Measurements from ENCODE around the gene PYGO1.
A peak's percentile ranks its signal among the peaks of the same experiment; 100 is the strongest.

PYGO1 gene

DNA sequence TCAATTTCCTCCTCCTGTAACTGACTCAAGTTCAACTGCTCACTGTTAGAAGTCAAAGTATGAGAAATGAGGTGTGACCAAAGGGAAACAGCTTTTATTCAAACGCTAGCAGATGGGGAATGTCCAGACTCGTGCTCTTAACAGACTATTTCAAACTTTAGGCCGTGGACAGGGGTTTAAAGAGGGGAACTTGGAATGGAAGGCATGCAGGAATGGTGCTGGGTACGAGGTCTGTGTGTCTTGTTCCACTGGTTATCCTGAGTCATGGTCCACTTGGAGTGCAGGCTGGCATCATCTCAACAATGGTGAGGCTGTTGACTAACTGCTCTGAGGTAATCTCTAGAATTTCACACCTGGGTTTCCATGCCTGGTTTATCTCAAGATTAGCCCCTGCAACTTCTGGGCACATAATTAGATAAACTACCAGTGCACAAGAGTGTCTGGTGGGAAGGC lies 57.3 kb downstream of the PYGO1 start:
- Histone ChIP-seq H3K9me3 (replicated peaks in 1 of 2; ENCODE audit: control insufficient read depth in 2 of 2, insufficient read depth in 1 of 2, low read depth in 1 of 2, low read length in 2 of 2) (peaks cover 3 to 4% of the 10 kb centered on the region in 2 donors), H3K4me3 (ENCODE audit: low read length in 2 of 2) (no peak overlapping the region), H2BK5ac (ENCODE audit: low read length) (no peak overlapping the region), H2AFZ (ENCODE audit: low read length) (no peak overlapping the region), H3K4ac (ENCODE audit: low read length) (no peak overlapping the region), H3K9ac (ENCODE audit: low read depth, low read length, poor library complexity) (no peak overlapping the region), H3K4me2 (ENCODE audit: insufficient read depth, low read length, poor library complexity, severe bottlenecking) (no peak overlapping the region), H2BK12ac (ENCODE audit: low read length) (no peak overlapping the region), H2BK120ac (ENCODE audit: low read depth, low read length) (no peak overlapping the region), H3K4me1 (ENCODE audit: control insufficient read depth in 2 of 2, insufficient read depth in 1 of 2, low read depth in 1 of 2, low read length in 2 of 2) (no peaks in the 10 kb centered on the region), H4K8ac (ENCODE audit: low read depth, low read length) (no peak overlapping the region), H4K91ac (ENCODE audit: low read depth, low read length, poor library complexity) (no peak overlapping the region), H3K27me3 (ENCODE audit: control insufficient read depth in 3 of 3, insufficient read depth in 3 of 3, low read depth in 1 of 3, low read length in 3 of 3) (no peaks in the 10 kb centered on the region), H3K23ac (ENCODE audit: low read depth, low read length, poor library complexity) (no peak overlapping the region), H3K18ac (ENCODE audit: low read length) (no peak overlapping the region), H3K27ac (replicated peaks; ENCODE audit: low read length) (no peak overlapping the region), H3K14ac (ENCODE audit: low read length) (no peak overlapping the region), H3K36me3 (replicated peaks in 1 of 2; ENCODE audit: control insufficient read depth in 2 of 2, insufficient read depth in 2 of 2, low read length in 2 of 2) (no peaks in the 10 kb centered on the region), H3K79me1 (ENCODE audit: low read depth, low read length) (peaks cover 1% of the 10 kb centered on the region), H2AK5ac (ENCODE audit: low read depth, low read length) (no peak overlapping the region), H2BK15ac (ENCODE audit: low read length) (no peak overlapping the region)
- DNase-seq (ENCODE audit: low spot score) = no peak
- WGBS, 2 donors (ENCODE audit: extremely low coverage in 2 of 2, insufficient read length in 2 of 2, insufficient replicate concordance in 1 of 2) = no CpG with 5 or more reads among the region's 4 CpGs

DNA sequence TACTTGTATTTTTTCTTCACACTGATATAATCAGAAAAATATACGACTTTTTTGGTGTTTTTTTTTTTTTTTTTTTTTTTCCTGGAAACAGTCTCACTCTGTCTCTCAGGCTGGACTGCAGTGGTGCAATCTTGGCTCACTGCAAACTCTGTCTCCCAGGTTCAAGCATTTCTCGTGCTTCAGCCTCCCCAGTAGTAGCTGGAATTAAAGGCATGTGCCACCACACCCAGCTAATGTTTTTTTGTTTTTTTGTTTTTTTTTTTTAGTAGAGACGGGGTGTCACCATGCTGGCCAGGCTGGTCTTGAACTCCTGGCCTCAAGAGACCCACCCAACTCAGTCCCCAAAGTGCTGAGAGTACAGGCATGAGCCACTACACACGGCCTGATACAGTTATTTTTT lies 59.3 kb downstream of the PYGO1 start:
- H3K23ac ChIP-seq (ENCODE audit: low read depth, low read length, poor library complexity) = no peak overlapping the region
- no peak for DNase-seq (ENCODE audit: low spot score)
- H3K27me3 ChIP-seq (ENCODE audit: control insufficient read depth in 3 of 3, insufficient read depth in 3 of 3, low read depth in 1 of 3, low read length in 3 of 3) = no peaks in the 10 kb centered on the region
- no peak overlapping the region for H3K4me3 ChIP-seq (ENCODE audit: low read length in 2 of 2)
- H2BK5ac ChIP-seq (ENCODE audit: low read length) = no peak overlapping the region
- H2BK120ac ChIP-seq (ENCODE audit: low read depth, low read length) = no peak overlapping the region
- no CpG with 5 or more reads among the region's 4 CpGs for WGBS, 2 donors (ENCODE audit: extremely low coverage in 2 of 2, insufficient read length in 2 of 2, insufficient replicate concordance in 1 of 2)
- peaks cover 1% of the 10 kb centered on the region for H3K79me1 ChIP-seq (ENCODE audit: low read depth, low read length)
- no peak overlapping the region for H2AK5ac ChIP-seq (ENCODE audit: low read depth, low read length)
- H2BK12ac ChIP-seq (ENCODE audit: low read length) = no peak overlapping the region
- no peak overlapping the region for H3K14ac ChIP-seq (ENCODE audit: low read length)
- no peak overlapping the region for H3K9ac ChIP-seq (ENCODE audit: low read depth, low read length, poor library complexity)
- H4K91ac ChIP-seq (ENCODE audit: low read depth, low read length, poor library complexity) = no peak overlapping the region
- H3K9me3 ChIP-seq (replicated peaks in 1 of 2; ENCODE audit: control insufficient read depth in 2 of 2, insufficient read depth in 1 of 2, low read depth in 1 of 2, low read length in 2 of 2) = peaks cover 3 to 13% of the 10 kb centered on the region in 2 donors
- H3K4ac ChIP-seq (ENCODE audit: low read length) = no peak overlapping the region
- H3K4me1 ChIP-seq (ENCODE audit: control insufficient read depth in 2 of 2, insufficient read depth in 1 of 2, low read depth in 1 of 2, low read length in 2 of 2) = no peaks in the 10 kb centered on the region
- no peak overlapping the region for H2AFZ ChIP-seq (ENCODE audit: low read length)
- H3K27ac ChIP-seq (replicated peaks; ENCODE audit: low read length) = no peak overlapping the region
- H2BK15ac ChIP-seq (ENCODE audit: low read length) = no peak overlapping the region
- no peak overlapping the region for H3K4me2 ChIP-seq (ENCODE audit: insufficient read depth, low read length, poor library complexity, severe bottlenecking)
- no peaks in the 10 kb centered on the region for H3K36me3 ChIP-seq (replicated peaks in 1 of 2; ENCODE audit: control insufficient read depth in 2 of 2, insufficient read depth in 2 of 2, low read length in 2 of 2)
- H4K8ac ChIP-seq (ENCODE audit: low read depth, low read length) = no peak overlapping the region
- no peak overlapping the region for H3K18ac ChIP-seq (ENCODE audit: low read length)

DNA sequence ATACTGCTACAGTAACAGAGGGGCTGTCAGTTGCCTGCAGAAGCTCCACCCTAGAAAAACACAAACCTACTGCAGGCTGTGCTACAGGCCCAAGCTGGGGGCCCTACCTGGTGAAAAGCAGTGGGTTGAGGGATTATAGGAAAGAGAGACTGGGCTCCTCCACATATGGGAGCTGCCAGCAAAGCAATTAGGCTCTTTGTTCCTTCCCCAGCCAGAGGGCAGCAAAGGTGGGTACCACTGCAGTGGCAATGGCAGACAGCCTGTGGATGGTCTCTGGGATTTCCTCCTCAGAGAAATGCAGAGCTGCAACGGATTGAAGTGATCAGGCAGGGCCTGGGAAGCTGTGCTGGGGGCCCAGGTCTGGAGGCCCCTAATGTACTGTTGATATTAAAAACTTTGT lies 61.0 kb downstream of the PYGO1 start:
- Histone ChIP-seq H3K4me2 (ENCODE audit: insufficient read depth, low read length, poor library complexity, severe bottlenecking) (no peak overlapping the region), H3K4ac (ENCODE audit: low read length) (no peak overlapping the region), H2BK12ac (ENCODE audit: low read length) (no peak overlapping the region), H3K4me3 (ENCODE audit: low read length in 2 of 2) (no peak overlapping the region), H3K9me3 (replicated peaks in 1 of 2; ENCODE audit: control insufficient read depth in 2 of 2, insufficient read depth in 1 of 2, low read depth in 1 of 2, low read length in 2 of 2) (peaks cover 3 to 19% of the 10 kb centered on the region in 2 donors), H3K79me1 (ENCODE audit: low read depth, low read length) (peaks cover 1% of the 10 kb centered on the region), H2BK15ac (ENCODE audit: low read length) (no peak overlapping the region), H4K91ac (ENCODE audit: low read depth, low read length, poor library complexity) (no peak overlapping the region), H2AK5ac (ENCODE audit: low read depth, low read length) (peak overlapping the region; percentile 46), H3K4me1 (ENCODE audit: control insufficient read depth in 2 of 2, insufficient read depth in 1 of 2, low read depth in 1 of 2, low read length in 2 of 2) (no peaks in the 10 kb centered on the region), H3K27ac (replicated peaks; ENCODE audit: low read length) (no peak overlapping the region), H2BK120ac (ENCODE audit: low read depth, low read length) (no peak overlapping the region), H3K36me3 (replicated peaks in 1 of 2; ENCODE audit: control insufficient read depth in 2 of 2, insufficient read depth in 2 of 2, low read length in 2 of 2) (no peaks in the 10 kb centered on the region), H3K23ac (ENCODE audit: low read depth, low read length, poor library complexity) (no peak overlapping the region), H2AFZ (ENCODE audit: low read length) (peak overlapping the region; percentile 82), H3K27me3 (ENCODE audit: control insufficient read depth in 3 of 3, insufficient read depth in 3 of 3, low read depth in 1 of 3, low read length in 3 of 3) (no peaks in the 10 kb centered on the region), H3K9ac (ENCODE audit: low read depth, low read length, poor library complexity) (no peak overlapping the region), H4K8ac (ENCODE audit: low read depth, low read length) (no peak overlapping the region), H3K18ac (ENCODE audit: low read length) (peak overlapping the region; percentile 70), H3K14ac (ENCODE audit: low read length) (no peak overlapping the region), H2BK5ac (ENCODE audit: low read length) (no peak overlapping the region)
- no peak for DNase-seq (ENCODE audit: low spot score)
- WGBS, 2 donors (ENCODE audit: extremely low coverage in 2 of 2, insufficient read length in 2 of 2, insufficient replicate concordance in 1 of 2) = no CpG with 5 or more reads among the region's 1 CpG

DNA sequence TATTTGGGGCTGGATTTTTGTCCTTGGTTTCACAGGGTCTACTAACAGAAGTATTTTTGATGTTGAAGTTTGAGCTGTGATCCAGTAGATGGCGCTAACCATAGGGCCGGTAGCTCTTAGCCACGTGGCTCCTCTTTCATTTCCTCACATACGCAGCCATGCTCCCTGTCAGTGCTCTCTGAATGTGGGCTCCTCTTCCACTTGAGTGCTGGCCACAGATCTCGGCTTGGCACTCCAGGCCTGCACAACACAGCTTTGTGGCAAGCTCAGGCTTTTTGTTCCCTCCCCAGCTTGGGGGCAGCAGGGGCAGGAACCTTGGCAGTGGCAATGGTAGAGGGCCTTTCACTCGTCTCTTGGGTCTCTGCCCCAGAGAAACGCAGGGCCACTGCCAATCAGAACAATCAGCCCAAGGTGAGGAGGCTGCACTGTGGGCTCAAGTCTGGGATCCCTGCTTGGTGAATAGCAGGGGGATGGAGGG lies 61.5 kb downstream of the PYGO1 start:
- Histone ChIP-seq H4K91ac (ENCODE audit: low read depth, low read length, poor library complexity) (no peak overlapping the region), H3K4me1 (ENCODE audit: control insufficient read depth in 2 of 2, insufficient read depth in 1 of 2, low read depth in 1 of 2, low read length in 2 of 2) (no peaks in the 10 kb centered on the region), H3K18ac (ENCODE audit: low read length) (peak overlapping the region; percentile 70), H3K9ac (ENCODE audit: low read depth, low read length, poor library complexity) (peak overlapping the region; percentile 30), H3K4me2 (ENCODE audit: insufficient read depth, low read length, poor library complexity, severe bottlenecking) (no peak overlapping the region), H2BK15ac (ENCODE audit: low read length) (peak overlapping the region; percentile 61), H3K4me3 (ENCODE audit: low read length in 2 of 2) (no peak overlapping the region), H4K8ac (ENCODE audit: low read depth, low read length) (peak overlapping the region; percentile 92), H2BK5ac (ENCODE audit: low read length) (no peak overlapping the region), H2BK120ac (ENCODE audit: low read depth, low read length) (no peak overlapping the region), H2AFZ (ENCODE audit: low read length) (peak overlapping the region; percentile 82), H2BK12ac (ENCODE audit: low read length) (no peak overlapping the region), H3K4ac (ENCODE audit: low read length) (peak overlapping the region; percentile 44), H2AK5ac (ENCODE audit: low read depth, low read length) (peak overlapping the region; percentile 46), H3K23ac (ENCODE audit: low read depth, low read length, poor library complexity) (no peak overlapping the region), H3K27ac (replicated peaks; ENCODE audit: low read length) (no peak overlapping the region), H3K9me3 (replicated peaks in 1 of 2; ENCODE audit: control insufficient read depth in 2 of 2, insufficient read depth in 1 of 2, low read depth in 1 of 2, low read length in 2 of 2) (peaks cover 4 to 19% of the 10 kb centered on the region in 2 donors), H3K14ac (ENCODE audit: low read length) (no peak overlapping the region), H3K36me3 (replicated peaks in 1 of 2; ENCODE audit: control insufficient read depth in 2 of 2, insufficient read depth in 2 of 2, low read length in 2 of 2) (no peaks in the 10 kb centered on the region), H3K79me1 (ENCODE audit: low read depth, low read length) (peaks cover 1% of the 10 kb centered on the region), H3K27me3 (ENCODE audit: control insufficient read depth in 3 of 3, insufficient read depth in 3 of 3, low read depth in 1 of 3, low read length in 3 of 3) (no peaks in the 10 kb centered on the region)
- WGBS, 2 donors (ENCODE audit: extremely low coverage in 2 of 2, insufficient read length in 2 of 2, insufficient replicate concordance in 1 of 2) = no CpG with 5 or more reads among the region's 7 CpGs
- DNase-seq (ENCODE audit: low spot score) = no peak

Data from neuronal stem cell (in vitro differentiated cells).